MCF 10A (cell line): Measurements from ENCODE around the gene ACTN2. TPM values are rescaled to one million over a fixed set of nuclear protein-coding genes. Genes with fewer than 3 reads are reported as not detected.

Source experiments
- BruUV-seq: library from RNA; stranded (reverse); fragments of 400-500 nt; replicated peaks from 2 replicates; lab custom pipeline; 2021; lab: Mats Ljungman, UMichigan
- CTCF ChIA-PET: fragments of 300-600 bp; sonication (Branson Sonifier 250); formaldehyde crosslinking; extraction: SDS; loops from one replicate; lab custom pipeline; 2021; ENCODE audit warnings: antibody characterized with exemption, inconsistent platforms; lab: Yijun Ruan, JAX
- POLR2A ChIA-PET: fragments of 300-600, 350-650 bp; sonication (Branson Sonifier 250); formaldehyde crosslinking; extraction: SDS; loops from one replicate; lab custom pipeline; 2020; ENCODE audit warnings: antibody characterized with exemption, inconsistent platforms; lab: Yijun Ruan, JAX
- DNase-seq: peaks from one replicate; pipeline ENCODE4 v3.0.0-alpha.2; 2018; ENCODE audit not compliant: unreplicated experiment
- H3K27ac Mint-ChIP-seq: one replicate; pipeline ENCODE4 v1.8.0; 2022; ENCODE audit warnings: mild to moderate bottlenecking, low read depth, mixed read lengths; ENCODE audit not compliant: unreplicated experiment
- H3K27me3 Mint-ChIP-seq: one replicate; pipeline ENCODE4 v1.8.0; 2022; ENCODE audit warnings: mixed read lengths; ENCODE audit not compliant: insufficient read depth, unreplicated experiment
- H3K36me3 Mint-ChIP-seq: one replicate; pipeline ENCODE4 v1.8.0; 2022; ENCODE audit warnings: mild to moderate bottlenecking, moderate library complexity, mixed read lengths; ENCODE audit not compliant: insufficient read depth, unreplicated experiment
- H3K4me1 Mint-ChIP-seq: one replicate; pipeline ENCODE4 v1.8.0; 2022; ENCODE audit warnings: mixed read lengths; ENCODE audit not compliant: insufficient read depth, unreplicated experiment
- H3K4me3 Mint-ChIP-seq: one replicate; pipeline ENCODE4 v1.8.0; 2022; ENCODE audit warnings: mild to moderate bottlenecking, moderate library complexity, mixed read lengths; ENCODE audit not compliant: unreplicated experiment
- H3K9me3 Mint-ChIP-seq: one replicate; pipeline ENCODE4 v1.8.0; 2022; ENCODE audit warnings: mixed read lengths; ENCODE audit not compliant: unreplicated experiment
- CTCF ChIP-seq: fragments of 200-600 bp; IDR thresholded peaks from one replicate; pipeline ENCODE4 v1.8.0; 2022; ENCODE audit warnings: antibody characterized with exemption, mild to moderate bottlenecking; ENCODE audit not compliant: unreplicated experiment
- intact Hi-C: fragments of 100-400 bp; cut with micrococcal nuclease; formaldehyde crosslinking; loops from 2 replicates; pipeline ENCODE4 v1.14.1; 2022
- total RNA-seq: library from RNA; stranded (reverse); gene quantifications from 2 replicates; pipeline ENCODE4 v1.2.3, GENCODE V29; 2022

ACTN2 gene
- total RNA-seq, 1 experiment from 2014 or later: not detected

- no peak for DNase-seq
- H3K27me3 Mint-ChIP-seq: peaks cover 12% of the 10 kb centered on the region
- CTCF ChIA-PET: interaction anchor here (0.5 to 1.3 kb wide), 5 partner anchors 8 to 1721 kb away, joined by 3 to 4 read pairs (median 3); no protein-coding TSS in a partner anchor
- no peaks in the 10 kb centered on the region for H3K4me1 Mint-ChIP-seq
- no peaks in the 10 kb centered on the region for H3K9me3 Mint-ChIP-seq
- TF ChIP-seq CTCF: no peak
- POLR2A ChIA-PET: interaction anchor here (1.5 kb wide), 1 partner anchor 34 kb away, joined by 7 read pairs; the partner anchor contains the start of gene MTR
- no TSS peak for BruUV-seq
- no peak overlapping the region for H3K4me3 Mint-ChIP-seq
- intact Hi-C loops: no loop called here
- H3K27ac Mint-ChIP-seq: no peak overlapping the region
- no peaks in the 10 kb centered on the region for H3K36me3 Mint-ChIP-seq
Observed at GRCh38 chr1:236761397-236762132, 75.3 kb downstream of the ACTN2 start.

- no peak overlapping the region for H3K4me3 Mint-ChIP-seq
- no peak overlapping the region for H3K27ac Mint-ChIP-seq
- intact Hi-C loops: no loop called here
- H3K9me3 Mint-ChIP-seq: no peaks in the 10 kb centered on the region
- no peaks in the 10 kb centered on the region for H3K36me3 Mint-ChIP-seq
- peaks cover 18% of the 10 kb centered on the region for H3K27me3 Mint-ChIP-seq
- TF ChIP-seq CTCF: no peak
- H3K4me1 Mint-ChIP-seq: no peaks in the 10 kb centered on the region
- DNase-seq: no peak
- CTCF ChIA-PET: interaction anchor here (0.5 to 1.3 kb wide), 6 partner anchors 9 to 1720 kb away, joined by 3 to 4 read pairs (median 3); no protein-coding TSS in a partner anchor
- POLR2A ChIA-PET: interaction anchor here (1.5 kb wide), 1 partner anchor 33 kb away, joined by 7 read pairs; the partner anchor contains the start of gene MTR
- BruUV-seq: no TSS peak
Observed at GRCh38 chr1:236762410-236762809, 76.1 kb downstream of the ACTN2 start.

GRCh38 chr1:236765831-236766230, 79.5 kb downstream of the ACTN2 start:
- Mint-ChIP-seq H3K36me3 (no peaks in the 10 kb centered on the region), H3K27me3 (peaks cover 42% of the 10 kb centered on the region), H3K4me3 (no peak overlapping the region), H3K4me1 (no peaks in the 10 kb centered on the region), H3K9me3 (no peaks in the 10 kb centered on the region), H3K27ac (no peak overlapping the region)
- intact Hi-C loops: no loop called here
- ChIA-PET POLR2A (interaction anchor here (0.7 to 2.7 kb wide), 2 partner anchors 20 to 29 kb away, joined by 3 to 7 read pairs; partner anchors contain the start of gene MTR), CTCF (interaction anchor here (0.5 to 1.3 kb wide), 4 partner anchors 11 to 643 kb away, joined by 3 to 5 read pairs (median 3); no protein-coding TSS in a partner anchor)
- BruUV-seq: no TSS peak
- TF ChIP-seq CTCF: no peak
- no peak for DNase-seq

GRCh38 chr1:236766506-236766905, 80.2 kb downstream of the ACTN2 start:
- no peak for DNase-seq
- intact Hi-C loops: no loop called here
- peaks cover 49% of the 10 kb centered on the region for H3K27me3 Mint-ChIP-seq
- H3K27ac Mint-ChIP-seq: no peak overlapping the region
- ChIA-PET CTCF (interaction anchor here (0.6 to 3.1 kb wide), 5 partner anchors 8 to 620 kb away, joined by 3 to 47 read pairs (median 4); no protein-coding TSS in a partner anchor), POLR2A (interaction anchor here (0.8 to 2.7 kb wide), 3 partner anchors 10 to 36 kb away, joined by 3 to 7 read pairs (median 3); partner anchors contain the start of gene MTR)
- no peaks in the 10 kb centered on the region for H3K9me3 Mint-ChIP-seq
- H3K36me3 Mint-ChIP-seq: no peaks in the 10 kb centered on the region
- H3K4me3 Mint-ChIP-seq: no peak overlapping the region
- no peak for TF ChIP-seq CTCF
- no TSS peak for BruUV-seq
- no peaks in the 10 kb centered on the region for H3K4me1 Mint-ChIP-seq
